Measurements from ENCODE around the gene RAC3. TPM values are rescaled to one million over a fixed set of nuclear protein-coding genes. Genes with fewer than 3 reads are reported as not detected.

Gene RAC3
- total RNA-seq, 1 experiment from 2014 or later, result 120 TPM

DNA sequence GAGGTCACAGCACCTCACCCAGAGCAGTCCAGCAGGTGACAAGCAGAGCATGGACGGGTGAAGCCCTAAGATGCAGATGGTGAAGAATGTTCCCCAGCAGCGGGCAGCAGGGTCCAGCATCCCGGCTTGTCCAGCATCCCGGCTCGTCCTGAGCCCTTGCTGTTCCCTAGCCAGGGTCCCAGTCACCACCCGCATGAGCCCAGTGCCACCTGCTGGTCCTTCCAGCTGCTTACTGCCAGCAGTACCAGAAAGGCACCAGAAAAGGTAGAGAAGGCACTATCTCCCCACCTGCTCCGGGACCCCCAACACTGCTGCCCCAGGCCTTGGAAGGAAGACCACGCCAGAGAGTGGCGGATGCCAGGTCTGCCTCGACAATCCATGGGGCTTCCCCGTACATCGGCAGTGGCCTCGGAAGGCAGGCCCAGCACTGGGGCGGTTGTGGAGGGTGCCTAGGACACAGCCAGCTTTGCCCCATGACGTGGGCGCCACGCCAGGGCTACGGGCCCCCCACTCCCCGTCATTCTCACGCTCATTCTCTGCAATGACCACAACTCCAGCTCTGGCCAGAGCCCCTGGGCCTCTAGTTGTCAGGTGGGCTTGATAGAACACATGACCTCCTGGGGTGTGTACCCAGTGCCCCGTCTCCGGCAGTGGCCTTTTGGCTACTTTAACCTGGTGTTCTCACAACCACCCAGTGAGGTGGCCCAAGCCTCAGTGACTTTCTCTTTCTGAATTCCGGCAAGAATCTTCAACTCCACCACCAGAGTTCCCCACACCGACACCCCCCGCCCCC lies 10.2 kb upstream of the RAC3 start:
- peaks cover 29 to 47% of the 10 kb centered on the region in 2 experiments for H3K4me1 ChIP-seq (ENCODE audit: control insufficient read depth in 1 of 2, insufficient read depth in 2 of 2, low read length in 2 of 2)
- H3K27me3 ChIP-seq (ENCODE audit: insufficient read depth, low read length), result no peaks in the 10 kb centered on the region
- intact Hi-C loops (cut with micrococcal nuclease), result loop anchor here (1.0 to 5.0 kb wide), 5 partner anchors 19 to 731 kb away; partner anchors contain the start of genes PCYT2 and TBCD
- peaks cover 4% of the 10 kb centered on the region; the same call in 1 of the 2 replicates for H4K20me1 ChIP-seq (ENCODE audit: insufficient read depth)
- peak; percentile 68 for DNase-seq (ENCODE audit: low read depth, low spot score)
- ChIA-PET CTCF (interaction anchor here (0.9 to 5.3 kb wide), 16 partner anchors 9 to 346 kb away, joined by 3 to 151 read pairs (median 8); partner anchors contain the start of genes ARHGDIA, DCXR, MAFG and NOTUM), POLR2A (interaction anchor here (0.8 to 1.9 kb wide), 4 partner anchors 48 to 152 kb away, joined by 3 to 6 read pairs (median 4); no protein-coding TSS in a partner anchor), RAD21 (ENCODE audit: low non-redundant PET in 1 of 2, low total read pairs in 2 of 2, uncharacterized antibody in 2 of 2, unreplicated experiment in 2 of 2) (interaction anchor here (0.6 to 5.3 kb wide), 6 partner anchors 18 to 79 kb away, joined by 3 to 50 read pairs (median 3); partner anchors contain the start of gene NOTUM (in 2 of the 2))
- no peak; the same call in 1 of the 2 replicates for TF ChIP-seq MAX (IDR thresholded peaks at IDR 0.05)
- peak; percentile 43 for TF ChIP-seq ZBTB33 (IDR thresholded peaks at IDR 0.05; ENCODE audit: extremely low read depth, insufficient replicate concordance, low read length)
- peak; percentile 100 for TF ChIP-seq RAD21 (IDR thresholded peaks at IDR 0.05; ENCODE audit: low read depth)
- TF ChIP-seq CEBPB (IDR thresholded peaks at IDR 0.05; ENCODE audit: low read depth), result no peak
- peak; percentile 92 to 99 (median 95) for TF ChIP-seq CTCF (IDR thresholded peaks at IDR 0.05 in 2 of 3, conservative IDR thresholded peaks at IDR 0.05 in 1 of 3; ENCODE audit: borderline replicate concordance in 1 of 3, insufficient read depth in 1 of 3, low read depth in 2 of 3, low read length in 2 of 3)
- TF ChIP-seq EGR1 (IDR thresholded peaks at IDR 0.05; ENCODE audit: low read depth), result no peak
- TF ChIP-seq CBX3 (IDR thresholded peaks at IDR 0.05; ENCODE audit: low read depth), result no peak
- no peak for TF ChIP-seq EZH2phosphoT487 (IDR thresholded peaks at IDR 0.05; ENCODE audit: borderline replicate concordance)
- no peak overlapping the region for H2AFZ ChIP-seq (ENCODE audit: low read depth, low read length, poor library complexity, severe bottlenecking)
- H3K27ac ChIP-seq (ENCODE audit: low read depth, low read length), result peak overlapping the region; percentile 96
- H3K9ac ChIP-seq (ENCODE audit: low read length), result peak overlapping the region; percentile 98
- H3K4me3 ChIP-seq (replicated peaks in 1 of 2; ENCODE audit: low read depth in 1 of 2, low read length in 2 of 2), result peak overlapping the region; percentile 84 to 100
- BruUV-seq (replicated peaks), result no TSS peak
- H3K4me2 ChIP-seq (ENCODE audit: low read length), result peak overlapping the region; percentile 80
- H3K9me2 ChIP-seq (ENCODE audit: insufficient read depth), result no peaks in the 10 kb centered on the region
- H3K79me2 ChIP-seq (ENCODE audit: insufficient read depth, low read length), result peaks cover 46% of the 10 kb centered on the region
- H3K9me3 ChIP-seq (ENCODE audit: control insufficient read depth in 1 of 2, insufficient read depth in 1 of 2, low read depth in 1 of 2, low read length in 2 of 2), result no peaks in the 10 kb centered on the region
- peaks cover 0 to 10% of the 10 kb centered on the region in 2 experiments; a peak in 1 of 4 replicates for H3K36me3 ChIP-seq (ENCODE audit: control insufficient read depth in 1 of 2, insufficient read depth in 2 of 2, low read length in 2 of 2)
- peak; percentile 13; the same call in 1 of the 2 replicates for ATAC-seq
